ENCODE data around the gene RER1.

- no peak for TF ChIP-seq CTCF (IDR thresholded peaks at IDR 0.05 in 8 of 11, conservative IDR thresholded peaks at IDR 0.05 in 3 of 11)
- no peak for TF ChIP-seq POLR2A (IDR thresholded peaks at IDR 0.05)
- TF ChIP-seq POLR2AphosphoS5 (IDR thresholded peaks at IDR 0.05), result no peak
Measured at GRCh38 chr1:2452932-2453315, 61.3 kb downstream of the RER1 start.

All from spleen (tissue), 7 donors.